ENCODE data around the gene AMN1. TPM values are rescaled to one million over a fixed set of nuclear protein-coding genes. Genes with fewer than 3 reads are reported as not detected.

Gene AMN1
- total RNA-seq: 1 to 10 TPM; 3.5 to 4.1 TPM

DNA sequence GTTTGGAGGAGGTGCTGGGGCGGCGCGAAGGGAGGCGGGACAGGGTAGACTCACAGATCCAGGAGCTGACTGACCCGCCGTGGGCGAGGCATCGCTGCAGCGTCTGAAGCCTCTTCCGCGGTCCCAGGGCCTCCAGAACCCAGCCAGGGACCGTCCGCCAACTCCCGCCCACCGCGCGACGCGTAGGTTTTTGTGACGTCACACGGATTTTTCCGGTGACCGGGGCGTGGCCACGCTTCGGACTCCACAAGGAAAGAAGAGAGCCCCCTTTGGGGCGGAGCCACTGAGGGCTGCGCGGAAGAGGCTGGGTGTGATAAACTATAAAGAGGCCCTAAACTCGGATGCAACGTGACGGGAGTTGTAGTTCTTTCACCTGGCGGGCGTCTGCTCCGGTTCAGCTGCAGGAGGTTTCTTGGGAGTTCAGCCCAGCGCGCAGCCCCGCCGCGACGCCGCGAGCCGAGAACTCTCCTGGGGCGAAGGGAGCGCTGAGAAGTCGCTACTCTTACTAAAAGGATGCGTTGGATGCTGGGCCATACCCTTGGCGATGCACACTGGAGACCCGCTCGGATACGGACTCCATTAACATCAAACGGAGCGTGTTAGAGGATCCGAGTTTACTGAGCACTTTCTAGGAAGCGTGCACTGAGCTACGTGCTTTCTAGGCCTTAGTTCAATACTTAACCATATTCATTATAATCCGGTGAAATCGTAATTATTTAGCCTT is at the start of gene AMN1:
AMN1 (minus strand) TSS at position 105 of the 724 bp plus-strand sequence; CDS start at position 92, 13 bp downstream.
- POLR2A ChIA-PET: interaction anchor here (0.8 to 1.6 kb wide), 11 partner anchors 9 to 480 kb away, joined by 3 to 13 read pairs (median 3); no protein-coding TSS in a partner anchor
- TF ChIP-seq CTCF (IDR thresholded peaks at IDR 0.05): no peak
- Mint-ChIP-seq H3K36me3 (ENCODE audit: low read depth) (peaks cover 28% of the 10 kb centered on the region), H3K9me3 (peaks cover 14% of the 10 kb centered on the region), H3K4me1 (ENCODE audit: low read depth) (peaks cover 60% of the 10 kb centered on the region), H3K27me3 (no peaks in the 10 kb centered on the region), H3K27ac (peak within 1 kb of the TSS; percentile 99), H3K4me3 (peak within 1 kb of the TSS; percentile 95)
- ATAC-seq (peak; percentile 91), DNase-seq (peak; percentile 99)
- CTCF ChIA-PET: no interaction called here
- intact Hi-C loops (cut with micrococcal nuclease): loop anchor here (5.0 to 10.0 kb wide), 2 partner anchors 166 to 233 kb away; no protein-coding TSS in a partner anchor

GRCh38 chr12:31773867-31774266 is 45.0 kb upstream of the AMN1 start:
- Mint-ChIP-seq H3K27me3 (no peaks in the 10 kb centered on the region), H3K4me3 (no peak overlapping the region), H3K27ac (no peak overlapping the region), H3K9me3 (peaks cover 2% of the 10 kb centered on the region), H3K36me3 (ENCODE audit: low read depth) (no peaks in the 10 kb centered on the region), H3K4me1 (ENCODE audit: low read depth) (peaks cover 13% of the 10 kb centered on the region)
- POLR2A ChIA-PET: interaction anchor here (1.3 kb wide), 1 partner anchor 11 kb away, joined by 3 read pairs; no protein-coding TSS in a partner anchor
- DNase-seq: no peak
- CTCF ChIA-PET: no interaction called here
- no peak for TF ChIP-seq CTCF (IDR thresholded peaks at IDR 0.05)
- ATAC-seq: peak; percentile 56
- intact Hi-C loops (cut with micrococcal nuclease): no loop called here

- Mint-ChIP-seq H3K4me1 (ENCODE audit: low read depth) (peaks cover 14% of the 10 kb centered on the region), H3K36me3 (ENCODE audit: low read depth) (no peaks in the 10 kb centered on the region), H3K27ac (no peak overlapping the region), H3K27me3 (no peaks in the 10 kb centered on the region), H3K9me3 (peaks cover 2% of the 10 kb centered on the region), H3K4me3 (no peak overlapping the region)
- ChIA-PET POLR2A (interaction anchor here (0.9 to 1.3 kb wide), 2 partner anchors 10 to 44 kb away, joined by 3 read pairs; no protein-coding TSS in a partner anchor), CTCF (interaction anchor here (0.9 kb wide), 1 partner anchor 24 kb away, joined by 3 read pairs; no protein-coding TSS in a partner anchor)
- intact Hi-C loops (cut with micrococcal nuclease): no loop called here
- peak; percentile 27 for ATAC-seq
- DNase-seq: no peak
- TF ChIP-seq CTCF (IDR thresholded peaks at IDR 0.05): no peak
These were observed 44.5 kb upstream of the AMN1 start for GRCh38 chr12:31773223-31773750.

DNA sequence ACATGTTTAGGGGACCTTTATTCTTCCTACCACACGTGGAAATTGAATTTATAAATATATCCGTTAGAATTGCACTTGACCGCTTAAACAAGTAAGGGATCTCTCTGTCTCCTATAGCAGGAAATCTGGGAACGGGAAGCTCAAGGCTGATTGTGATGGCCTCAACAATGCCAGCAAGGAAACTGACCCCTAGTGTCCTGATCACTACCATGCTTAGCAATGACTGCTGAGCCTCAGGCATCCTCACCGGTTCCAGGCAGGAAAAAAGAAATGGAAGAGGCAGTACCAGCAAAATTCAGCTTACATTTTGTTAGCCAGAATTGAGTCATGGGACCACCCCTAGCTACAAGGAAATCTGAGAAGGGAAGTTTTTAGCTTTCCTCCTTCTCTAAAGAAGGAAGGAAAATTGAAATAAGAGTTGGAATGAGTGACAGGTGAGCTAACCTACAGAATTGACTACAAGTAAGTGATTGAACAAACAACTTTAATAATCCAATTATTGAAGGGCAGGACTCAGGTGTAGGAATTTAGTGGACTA is 43.9 kb upstream of the AMN1 start:
- H3K9me3 Mint-ChIP-seq: peaks cover 2% of the 10 kb centered on the region
- intact Hi-C loops (cut with micrococcal nuclease): no loop called here
- peaks cover 18% of the 10 kb centered on the region for H3K4me1 Mint-ChIP-seq (ENCODE audit: low read depth)
- no peaks in the 10 kb centered on the region for H3K36me3 Mint-ChIP-seq (ENCODE audit: low read depth)
- CTCF ChIA-PET: interaction anchor here (0.9 kb wide), 1 partner anchor 24 kb away, joined by 3 read pairs; no protein-coding TSS in a partner anchor
- ATAC-seq: no peak
- POLR2A ChIA-PET: interaction anchor here (0.9 to 1.3 kb wide), 2 partner anchors 10 to 43 kb away, joined by 3 read pairs; no protein-coding TSS in a partner anchor
- no peak overlapping the region for H3K4me3 Mint-ChIP-seq
- no peaks in the 10 kb centered on the region for H3K27me3 Mint-ChIP-seq
- no peak for TF ChIP-seq CTCF (IDR thresholded peaks at IDR 0.05)
- no peak overlapping the region for H3K27ac Mint-ChIP-seq
- DNase-seq: no peak

All from activated CD8-positive, alpha-beta T cell treated with anti-CD3 and anti-CD28 coated beads for 36 hours (primary cell).